PC-9 (cell line): ENCODE measurements around the gene FBXO24. TPM values are rescaled to one million over a fixed set of nuclear protein-coding genes. Genes with fewer than 3 reads are reported as not detected.
A peak's percentile ranks its signal among the peaks of the same experiment; 100 is the strongest.

Source experiments
- BruUV-seq: library from RNA; stranded (reverse); fragments of 400-500 nt; replicated peaks from 2 replicates; lab custom pipeline; 2021; lab: Mats Ljungman, UMichigan
- CTCF ChIA-PET: fragments of 300-600 bp; sonication (Branson Sonifier 250); formaldehyde crosslinking; loops from one replicate; lab custom pipeline; 2022; ENCODE audit warnings: antibody characterized with exemption; lab: Charles Lee
- POLR2A ChIA-PET: fragments of 300-600 bp; sonication (Branson Sonifier 250); formaldehyde crosslinking; loops from one replicate; lab custom pipeline; 2022; ENCODE audit warnings: antibody characterized with exemption; ENCODE audit not compliant: unreplicated experiment; lab: Charles Lee
- DNase-seq, 2 experiments: peaks; one replicate each; pipeline versions ENCODE4 v3.0.0 to v3.0.0-alpha.2; 2015 to 2022; ENCODE audit warnings: mixed read lengths in 1 of 2
- H2AFZ ChIP-seq: fragments of 200-600 bp; sonication (generic); 2 replicates; pipeline ENCODE4 v1.8.1; 2017; ENCODE audit warnings: antibody characterized with exemption
- H3F3A ChIP-seq: fragments of 200-600 bp; sonication (generic); 2 replicates; pipeline ENCODE4 v1.8.1; 2017; ENCODE audit warnings: antibody characterized with exemption, mild to moderate bottlenecking, low read depth; ENCODE audit not compliant: insufficient read depth
- H3K27ac ChIP-seq: fragments of 200-600 bp; sonication (generic); 2 replicates; pipeline ENCODE4 v1.6.1; 2016; ENCODE audit warnings: mixed run types
- H3K27me3 ChIP-seq: fragments of 200-600 bp; sonication (generic); 2 replicates; pipeline ENCODE4 v1.6.1; 2016; ENCODE audit warnings: low read depth, mixed run types; ENCODE audit not compliant: insufficient read depth
- H3K36me3 ChIP-seq: fragments of 200-600 bp; sonication (generic); 2 replicates; pipeline ENCODE4 v1.6.1; 2016; ENCODE audit warnings: low read depth, mixed run types
- H3K4me1 ChIP-seq: fragments of 200-600 bp; sonication (generic); replicated peaks from 2 replicates; pipeline ENCODE4 v1.6.1; 2016; ENCODE audit warnings: mixed run types; ENCODE audit not compliant: insufficient read depth
- H3K4me2 ChIP-seq: fragments of 200-600 bp; sonication (generic); 2 replicates; pipeline ENCODE4 v1.6.1; 2017; ENCODE audit warnings: mixed run types
- H3K4me3 ChIP-seq: fragments of 200-600 bp; sonication (generic); 2 replicates; pipeline ENCODE4 v1.6.1; 2016; ENCODE audit warnings: mixed run types
- H3K79me2 ChIP-seq: fragments of 200-600 bp; sonication (generic); 2 replicates; pipeline ENCODE4 v1.6.1; 2017; ENCODE audit warnings: low read depth, mixed run types
- H3K9me2 ChIP-seq: fragments of 200-600 bp; sonication (generic); 2 replicates; pipeline ENCODE4 v1.8.1; 2017; ENCODE audit warnings: mild to moderate bottlenecking; ENCODE audit not compliant: insufficient read depth
- H3K9me3 ChIP-seq: fragments of 200-600 bp; sonication (generic); 2 replicates; pipeline ENCODE4 v1.8.1; 2016; ENCODE audit warnings: low read depth; ENCODE audit not compliant: insufficient read depth
- H4K20me1 ChIP-seq: fragments of 200-600 bp; sonication (generic); 2 replicates; pipeline ENCODE4 v1.8.1; 2017; ENCODE audit not compliant: insufficient read depth
- CTCF ChIP-seq: fragments of 200-600 bp; sonication (generic); conservative IDR thresholded peaks from 2 replicates; pipeline ENCODE4 v1.6.1; 2017; ENCODE audit warnings: mixed run types, antibody characterized with exemption, mild to moderate bottlenecking, moderate library complexity
- EZH2 ChIP-seq: fragments of 200-600 bp; sonication (generic); IDR thresholded peaks from 2 replicates; pipeline ENCODE4 v1.8.0; 2017; ENCODE audit warnings: antibody characterized with exemption, low read depth
- intact Hi-C: fragments of 100-400 bp; cut with micrococcal nuclease; formaldehyde crosslinking; loops from one replicate; pipeline ENCODE4 v1.10.0; 2022; ENCODE audit not compliant: unreplicated experiment
- total RNA-seq: library from RNA; stranded (reverse); gene quantifications from 2 replicates; pipeline ENCODE4 v1.2.3, GENCODE V29; 2021

Gene FBXO24
- total RNA-seq, 1 experiment from 2014 or later = 2.7 TPM

- TF ChIP-seq CTCF (no peak), EZH2 (no peak)
- H3K4me3 ChIP-seq = no peak overlapping the region; the same call in 1 of the 2 replicates
- no peaks in the 10 kb centered on the region for H4K20me1 ChIP-seq
- ChIA-PET POLR2A (no interaction called here), CTCF (interaction anchor here (0.6 kb wide), 2 partner anchors 11 to 164 kb away, joined by 3 to 8 read pairs; no protein-coding TSS in a partner anchor)
- H3F3A ChIP-seq = peaks cover 72% of the 10 kb centered on the region
- peak overlapping the region; percentile 98 for H3K27ac ChIP-seq
- peaks cover 62% of the 10 kb centered on the region for H3K79me2 ChIP-seq
- no peak for DNase-seq
- H3K4me2 ChIP-seq = peak overlapping the region; percentile 76
- intact Hi-C loops = no loop called here
- no peaks in the 10 kb centered on the region for H3K9me2 ChIP-seq
- peaks cover 86% of the 10 kb centered on the region for H3K4me1 ChIP-seq
- no peaks in the 10 kb centered on the region for H3K9me3 ChIP-seq
- H2AFZ ChIP-seq = no peak overlapping the region
- no TSS peak for BruUV-seq
- no peaks in the 10 kb centered on the region for H3K27me3 ChIP-seq
- no peaks in the 10 kb centered on the region for H3K36me3 ChIP-seq
Measured at GRCh38 chr7:100543586-100543985, 42.5 kb upstream of the FBXO24 start.

GRCh38 chr7:100544386-100544785 lies 41.7 kb upstream of the FBXO24 start:
- BruUV-seq = no TSS peak
- Histone ChIP-seq H2AFZ (no peak overlapping the region), H3K9me3 (no peaks in the 10 kb centered on the region), H3K36me3 (no peaks in the 10 kb centered on the region; the same call in 1 of the 2 replicates), H4K20me1 (no peaks in the 10 kb centered on the region), H3K4me2 (peak overlapping the region; percentile 76), H3K4me3 (no peak overlapping the region), H3F3A (peaks cover 79% of the 10 kb centered on the region), H3K27me3 (no peaks in the 10 kb centered on the region), H3K4me1 (peaks cover 90% of the 10 kb centered on the region), H3K27ac (peak overlapping the region; percentile 98), H3K79me2 (peaks cover 70% of the 10 kb centered on the region), H3K9me2 (no peaks in the 10 kb centered on the region)
- DNase-seq = no peak
- ChIA-PET POLR2A (no interaction called here), CTCF (interaction anchor here (0.6 to 1.0 kb wide), 5 partner anchors 11 to 163 kb away, joined by 3 to 8 read pairs (median 6); partner anchors contain the start of gene POP7)
- TF ChIP-seq EZH2 (no peak), CTCF (no peak)
- intact Hi-C loops = loop anchor here (2.0 kb wide), 1 partner anchor 282 kb away; the partner anchor contains the start of gene EPHB4

GRCh38 chr7:100544967-100545359 lies 41.2 kb upstream of the FBXO24 start:
- BruUV-seq = TSS peak; percentile 82
- ChIA-PET POLR2A (interaction anchor here (0.5 to 1.4 kb wide), 6 partner anchors 53 to 238 kb away, joined by 4 to 15 read pairs (median 6); partner anchors contain the start of genes MEPCE and ZCWPW1), CTCF (interaction anchor here (0.6 to 1.3 kb wide), 3 partner anchors 28 to 160 kb away, joined by 3 to 4 read pairs (median 3); partner anchors contain the start of gene POP7)
- H3F3A ChIP-seq = peaks cover 76% of the 10 kb centered on the region
- no peaks in the 10 kb centered on the region for H3K9me3 ChIP-seq
- H3K9me2 ChIP-seq = no peaks in the 10 kb centered on the region
- H2AFZ ChIP-seq = no peak overlapping the region
- H3K27ac ChIP-seq = peak overlapping the region; percentile 98
- peak overlapping the region; percentile 33; the same call in 1 of the 2 replicates for H3K4me3 ChIP-seq
- peaks cover 90% of the 10 kb centered on the region for H3K4me1 ChIP-seq
- H3K36me3 ChIP-seq = no peaks in the 10 kb centered on the region; the same call in 1 of the 2 replicates
- no peak for TF ChIP-seq EZH2
- TF ChIP-seq CTCF = no peak
- no peaks in the 10 kb centered on the region for H4K20me1 ChIP-seq
- peak; percentile 60 to 90 for DNase-seq
- intact Hi-C loops = loop anchor here (1.0 to 2.0 kb wide), 4 partner anchors 41 to 282 kb away; partner anchors contain the start of genes EPHB4, FBXO24, LRCH4 and NYAP1
- H3K4me2 ChIP-seq = peak overlapping the region; percentile 76
- H3K27me3 ChIP-seq = no peaks in the 10 kb centered on the region
- H3K79me2 ChIP-seq = peaks cover 66% of the 10 kb centered on the region
